Right kidney (tissue), 9 donors: ENCODE results near the gene PRAC1.

Experiments
- DNase-seq: peaks from one replicate; pipeline ENCODE4 v3.0.0-alpha.2; 2016
- long read RNA-seq, 8 donors: transcript quantifications; one replicate each; lab custom pipeline, GENCODE V29; 2026

The PRAC1 gene
- long read RNA-seq, donor 1: 0 reads
- long read RNA-seq, donor 2: 0 reads
- long read RNA-seq, donor 3: 0 reads
- long read RNA-seq, donor 4: 0 reads
- long read RNA-seq, donor 5: 0 reads
- long read RNA-seq, donor 6: 0 reads
- long read RNA-seq, donor 7: 0 reads
- long read RNA-seq, donor 8: 0 reads

- DNase-seq: no peak
Observed at GRCh38 chr17:48722201-48722907, at the start of gene PRAC1. PRAC1 (minus strand) TSS chr17:48722518; CDS start chr17:48722392, 126 bp downstream.

GRCh38 chr17:48770954-48771353, 48.6 kb upstream of the PRAC1 start:
- no peak for DNase-seq

GRCh38 chr17:48769009-48769675, 46.8 kb upstream of the PRAC1 start:
- no peak for DNase-seq

GRCh38 chr17:48767263-48767774, 45.0 kb upstream of the PRAC1 start:
- DNase-seq: no peak

GRCh38 chr17:48761114-48761513, 38.8 kb upstream of the PRAC1 start:
- DNase-seq: no peak

GRCh38 chr17:48760411-48760810, 38.1 kb upstream of the PRAC1 start:
- DNase-seq: no peak

GRCh38 chr17:48759288-48759687, 37.0 kb upstream of the PRAC1 start:
- no peak for DNase-seq

GRCh38 chr17:48757524-48757961, 35.2 kb upstream of the PRAC1 start:
- no peak for DNase-seq

GRCh38 chr17:48756830-48757251, 34.5 kb upstream of the PRAC1 start:
- no peak for DNase-seq

- no peak for DNase-seq
Observed at GRCh38 chr17:48755356-48755755, 33.0 kb upstream of the PRAC1 start.

- no peak for DNase-seq
Observed at GRCh38 chr17:48754500-48755261, 32.4 kb upstream of the PRAC1 start.

GRCh38 chr17:48753794-48754499, 31.6 kb upstream of the PRAC1 start:
- DNase-seq: no peak

GRCh38 chr17:48752399-48753288, 30.3 kb upstream of the PRAC1 start:
- no peak for DNase-seq

GRCh38 chr17:48751733-48752398, 29.5 kb upstream of the PRAC1 start:
- DNase-seq: no peak

GRCh38 chr17:48751172-48751571, 28.9 kb upstream of the PRAC1 start:
- DNase-seq: no peak

- DNase-seq: peak; percentile 68
Observed at GRCh38 chr17:48749621-48750553, 27.6 kb upstream of the PRAC1 start.

- no peak for DNase-seq
Observed at GRCh38 chr17:48748718-48749566, 26.6 kb upstream of the PRAC1 start.
